ENCODE measurements around the gene TCF7L2.

The TCF7L2 gene

GRCh38 chr10:113022265-113022664, 72.2 kb downstream of the TCF7L2 start:
- H4K91ac ChIP-seq (ENCODE audit: low read depth, low read length), result no peak overlapping the region
- H3K27me3 ChIP-seq (ENCODE audit: insufficient read depth, low read length), result no peaks in the 10 kb centered on the region
- H2BK120ac ChIP-seq (ENCODE audit: insufficient read depth, low read length, poor library complexity), result no peak overlapping the region
- peaks cover 20% of the 10 kb centered on the region for H3K79me1 ChIP-seq (ENCODE audit: low read length)
- H3K14ac ChIP-seq (ENCODE audit: low read length), result no peak overlapping the region
- peaks cover 35 to 37% of the 10 kb centered on the region in 2 experiments for H3K4me1 ChIP-seq (ENCODE audit: control insufficient read depth in 1 of 2, insufficient read depth in 2 of 2, low read length in 2 of 2)
- peaks cover 12% of the 10 kb centered on the region for H3K79me2 ChIP-seq (ENCODE audit: control insufficient read depth, insufficient read depth, low read length, poor library complexity)
- no peak overlapping the region for H3K4me3 ChIP-seq (ENCODE audit: low read depth, low read length)
- no CpG with 5 or more reads among the region's 7 CpGs for WGBS (ENCODE audit: extremely low coverage, insufficient coverage, insufficient read length)
- H3K9me3 ChIP-seq (ENCODE audit: insufficient read depth, low read depth, low read length), result no peaks in the 10 kb centered on the region
- H4K12ac ChIP-seq (ENCODE audit: low read depth, low read length), result no peak overlapping the region
- peak; percentile 21 to 41 for DNase-seq
- H3K9ac ChIP-seq (ENCODE audit: low read length), result no peak overlapping the region
- H2BK5ac ChIP-seq (ENCODE audit: low read depth, low read length, poor library complexity), result no peak overlapping the region
- H2BK12ac ChIP-seq (ENCODE audit: low read length), result no peak overlapping the region
- no peak overlapping the region for H2AK5ac ChIP-seq (ENCODE audit: low read length)
- H3K4me2 ChIP-seq (ENCODE audit: low read length), result no peak overlapping the region
- H3K36me3 ChIP-seq (ENCODE audit: control insufficient read depth in 1 of 2, insufficient read depth in 2 of 2, low read length in 2 of 2), result peaks cover 0 to 2% of the 10 kb centered on the region in 2 experiments
- H3K18ac ChIP-seq (ENCODE audit: low read length), result no peak overlapping the region
- H3K4ac ChIP-seq (ENCODE audit: low read depth, low read length), result peak overlapping the region; percentile 78
- no peak overlapping the region for H3K27ac ChIP-seq (ENCODE audit: low read depth, low read length)
- no peak overlapping the region for H4K8ac ChIP-seq (ENCODE audit: low read depth, low read length)
- no peak overlapping the region for H2AFZ ChIP-seq (ENCODE audit: insufficient read depth, low read length, poor library complexity)
- no peak overlapping the region for H3K23ac ChIP-seq (ENCODE audit: low read length)

GRCh38 chr10:113023017-113023416, 73.0 kb downstream of the TCF7L2 start:
- no CpG with 5 or more reads among the region's 6 CpGs for WGBS (ENCODE audit: extremely low coverage, insufficient coverage, insufficient read length)
- Histone ChIP-seq H4K91ac (ENCODE audit: low read depth, low read length) (no peak overlapping the region), H2BK5ac (ENCODE audit: low read depth, low read length, poor library complexity) (no peak overlapping the region), H4K8ac (ENCODE audit: low read depth, low read length) (no peak overlapping the region), H3K79me2 (ENCODE audit: control insufficient read depth, insufficient read depth, low read length, poor library complexity) (peaks cover 10% of the 10 kb centered on the region), H3K9me3 (ENCODE audit: insufficient read depth, low read depth, low read length) (no peaks in the 10 kb centered on the region), H3K14ac (ENCODE audit: low read length) (no peak overlapping the region), H3K27ac (ENCODE audit: low read depth, low read length) (no peak overlapping the region), H3K18ac (ENCODE audit: low read length) (no peak overlapping the region), H3K4me1 (ENCODE audit: control insufficient read depth in 1 of 2, insufficient read depth in 2 of 2, low read length in 2 of 2) (peaks cover 38 to 42% of the 10 kb centered on the region in 2 experiments), H3K9ac (ENCODE audit: low read length) (no peak overlapping the region), H3K4me2 (ENCODE audit: low read length) (no peak overlapping the region), H3K79me1 (ENCODE audit: low read length) (peaks cover 26% of the 10 kb centered on the region), H3K4ac (ENCODE audit: low read depth, low read length) (peak overlapping the region; percentile 65), H2AFZ (ENCODE audit: insufficient read depth, low read length, poor library complexity) (no peak overlapping the region), H3K36me3 (ENCODE audit: control insufficient read depth in 1 of 2, insufficient read depth in 2 of 2, low read length in 2 of 2) (peaks cover 0 to 2% of the 10 kb centered on the region in 2 experiments), H2BK12ac (ENCODE audit: low read length) (no peak overlapping the region), H4K12ac (ENCODE audit: low read depth, low read length) (no peak overlapping the region), H2AK5ac (ENCODE audit: low read length) (no peak overlapping the region), H3K4me3 (ENCODE audit: low read depth, low read length) (no peak overlapping the region), H3K27me3 (ENCODE audit: insufficient read depth, low read length) (no peaks in the 10 kb centered on the region), H3K23ac (ENCODE audit: low read length) (no peak overlapping the region), H2BK120ac (ENCODE audit: insufficient read depth, low read length, poor library complexity) (no peak overlapping the region)
- DNase-seq, result peak in 1 of 2 donors; percentile 42

GRCh38 chr10:113024930-113025329, 74.9 kb downstream of the TCF7L2 start:
- H2AK5ac ChIP-seq (ENCODE audit: low read length), result no peak overlapping the region
- no CpG with 5 or more reads among the region's 6 CpGs for WGBS (ENCODE audit: extremely low coverage, insufficient coverage, insufficient read length)

GRCh38 chr10:113025487-113025886, 75.4 kb downstream of the TCF7L2 start:
- peaks cover 8% of the 10 kb centered on the region for H3K79me2 ChIP-seq (ENCODE audit: control insufficient read depth, insufficient read depth, low read length, poor library complexity)
- H3K9me3 ChIP-seq (ENCODE audit: insufficient read depth, low read depth, low read length), result no peaks in the 10 kb centered on the region
- peaks cover 31 to 32% of the 10 kb centered on the region in 2 experiments for H3K4me1 ChIP-seq (ENCODE audit: control insufficient read depth in 1 of 2, insufficient read depth in 2 of 2, low read length in 2 of 2)
- no peak overlapping the region for H3K14ac ChIP-seq (ENCODE audit: low read length)
- no peak overlapping the region for H2BK12ac ChIP-seq (ENCODE audit: low read length)
- peak overlapping the region; percentile 40 for H3K18ac ChIP-seq (ENCODE audit: low read length)
- H4K8ac ChIP-seq (ENCODE audit: low read depth, low read length), result no peak overlapping the region
- peak overlapping the region; percentile 42 for H4K91ac ChIP-seq (ENCODE audit: low read depth, low read length)
- peak; percentile 34 to 60 for DNase-seq
- WGBS (ENCODE audit: extremely low coverage, insufficient coverage, insufficient read length), result no CpG with 5 or more reads among the region's 6 CpGs
- H3K4me2 ChIP-seq (ENCODE audit: low read length), result no peak overlapping the region
- no peak overlapping the region for H3K23ac ChIP-seq (ENCODE audit: low read length)
- no peak overlapping the region for H2AFZ ChIP-seq (ENCODE audit: insufficient read depth, low read length, poor library complexity)
- no peak overlapping the region for H2BK120ac ChIP-seq (ENCODE audit: insufficient read depth, low read length, poor library complexity)
- H3K27me3 ChIP-seq (ENCODE audit: insufficient read depth, low read length), result no peaks in the 10 kb centered on the region
- no peak overlapping the region for H2AK5ac ChIP-seq (ENCODE audit: low read length)
- no peak overlapping the region for H4K12ac ChIP-seq (ENCODE audit: low read depth, low read length)
- no peak overlapping the region for H3K4me3 ChIP-seq (ENCODE audit: low read depth, low read length)
- H3K79me1 ChIP-seq (ENCODE audit: low read length), result peaks cover 28% of the 10 kb centered on the region
- H3K9ac ChIP-seq (ENCODE audit: low read length), result no peak overlapping the region
- H2BK5ac ChIP-seq (ENCODE audit: low read depth, low read length, poor library complexity), result no peak overlapping the region
- H3K27ac ChIP-seq (ENCODE audit: low read depth, low read length), result no peak overlapping the region
- no peak overlapping the region for H3K4ac ChIP-seq (ENCODE audit: low read depth, low read length)
- H3K36me3 ChIP-seq (ENCODE audit: control insufficient read depth in 1 of 2, insufficient read depth in 2 of 2, low read length in 2 of 2), result peaks cover 0 to 3% of the 10 kb centered on the region in 2 experiments

More at GRCh38 chr10:113024930-113025329, 74.9 kb downstream of the TCF7L2 start:
- peak overlapping the region; percentile 40 for H3K18ac ChIP-seq (ENCODE audit: low read length)
- no peak overlapping the region for H3K4ac ChIP-seq (ENCODE audit: low read depth, low read length)
- H3K4me3 ChIP-seq (ENCODE audit: low read depth, low read length), result no peak overlapping the region
- DNase-seq, result no peak
- peak overlapping the region; percentile 42 for H4K91ac ChIP-seq (ENCODE audit: low read depth, low read length)
- no peaks in the 10 kb centered on the region for H3K9me3 ChIP-seq (ENCODE audit: insufficient read depth, low read depth, low read length)
- H2BK120ac ChIP-seq (ENCODE audit: insufficient read depth, low read length, poor library complexity), result no peak overlapping the region
- peaks cover 8% of the 10 kb centered on the region for H3K79me2 ChIP-seq (ENCODE audit: control insufficient read depth, insufficient read depth, low read length, poor library complexity)
- H2BK5ac ChIP-seq (ENCODE audit: low read depth, low read length, poor library complexity), result no peak overlapping the region
- H3K36me3 ChIP-seq (ENCODE audit: control insufficient read depth in 1 of 2, insufficient read depth in 2 of 2, low read length in 2 of 2), result peaks cover 0 to 3% of the 10 kb centered on the region in 2 experiments
- no peaks in the 10 kb centered on the region for H3K27me3 ChIP-seq (ENCODE audit: insufficient read depth, low read length)
- peaks cover 31% of the 10 kb centered on the region for H3K79me1 ChIP-seq (ENCODE audit: low read length)
- H3K9ac ChIP-seq (ENCODE audit: low read length), result no peak overlapping the region
- peak overlapping the region; percentile 32 for H2BK12ac ChIP-seq (ENCODE audit: low read length)
- peak overlapping the region; percentile 6 for H3K27ac ChIP-seq (ENCODE audit: low read depth, low read length)
- H3K4me2 ChIP-seq (ENCODE audit: low read length), result no peak overlapping the region
- no peak overlapping the region for H3K14ac ChIP-seq (ENCODE audit: low read length)
- peaks cover 35% of the 10 kb centered on the region in 2 experiments for H3K4me1 ChIP-seq (ENCODE audit: control insufficient read depth in 1 of 2, insufficient read depth in 2 of 2, low read length in 2 of 2)
- no peak overlapping the region for H4K8ac ChIP-seq (ENCODE audit: low read depth, low read length)
- H4K12ac ChIP-seq (ENCODE audit: low read depth, low read length), result no peak overlapping the region
- H3K23ac ChIP-seq (ENCODE audit: low read length), result no peak overlapping the region
- H2AFZ ChIP-seq (ENCODE audit: insufficient read depth, low read length, poor library complexity), result no peak overlapping the region
